GM21447 (cell line): ENCODE data around the gene TM2D3.
A peak's percentile ranks its signal among the peaks of the same experiment; 100 is the strongest.

Experiments used
- ATAC-seq: cut with Tn5 transposase; IDR thresholded peaks from one replicate; pipeline ENCODE4 v1.9.1; 2021; ENCODE audit not compliant: unreplicated experiment

Gene TM2D3

GRCh38 chr15:101652098-101652785 is at the start of gene TM2D3:
TSS of gene TM2D3 (minus strand) at chr15:101652381. CDS start at chr15:101652361, 20 bp downstream.
- peak; percentile 89 for ATAC-seq

- ATAC-seq, result no peak
Measured at GRCh38 chr15:101698314-101698713, 46.1 kb upstream of the TM2D3 start.

- no peak for ATAC-seq
Measured at GRCh38 chr15:101697488-101697887, 45.3 kb upstream of the TM2D3 start.

GRCh38 chr15:101696829-101697228 is 44.6 kb upstream of the TM2D3 start:
- ATAC-seq, result no peak

- ATAC-seq, result no peak
Measured at GRCh38 chr15:101694261-101694660, 42.1 kb upstream of the TM2D3 start.

GRCh38 chr15:101692801-101693598 is 40.8 kb upstream of the TM2D3 start:
- no peak for ATAC-seq

GRCh38 chr15:101689901-101690300 is 37.7 kb upstream of the TM2D3 start:
- ATAC-seq, result no peak

- no peak for ATAC-seq
Measured at GRCh38 chr15:101686718-101687117, 34.5 kb upstream of the TM2D3 start.

- ATAC-seq, result no peak
Measured at GRCh38 chr15:101684877-101685276, 32.7 kb upstream of the TM2D3 start.

- ATAC-seq, result no peak
Measured at GRCh38 chr15:101684384-101684783, 32.2 kb upstream of the TM2D3 start.

GRCh38 chr15:101679806-101680205 is 27.6 kb upstream of the TM2D3 start:
- ATAC-seq, result no peak

GRCh38 chr15:101676921-101677329 is 24.7 kb upstream of the TM2D3 start:
- ATAC-seq, result no peak

- peak; percentile 91 for ATAC-seq
Measured at GRCh38 chr15:101675796-101676582, 23.8 kb upstream of the TM2D3 start.

GRCh38 chr15:101675015-101675414 is 22.8 kb upstream of the TM2D3 start:
- no peak for ATAC-seq

- no peak for ATAC-seq
Measured at GRCh38 chr15:101672298-101672697, 20.1 kb upstream of the TM2D3 start.

GRCh38 chr15:101669744-101670143 is 17.6 kb upstream of the TM2D3 start:
- ATAC-seq, result no peak

GRCh38 chr15:101667881-101668280 is 15.7 kb upstream of the TM2D3 start:
- ATAC-seq, result no peak

- no peak for ATAC-seq
Measured at GRCh38 chr15:101664303-101664913, 12.2 kb upstream of the TM2D3 start.

GRCh38 chr15:101662203-101662602 is 10.0 kb upstream of the TM2D3 start:
- no peak for ATAC-seq

GRCh38 chr15:101660005-101660404 is 7.8 kb upstream of the TM2D3 start:
- no peak for ATAC-seq
